Subcutaneous abdominal adipose tissue (tissue), 5 donors: Measurements from ENCODE around the gene AGAP9.
"Not testable (repeated sequence)": the region's sequence is repeated elsewhere in the genome, so short reads cannot be mapped to it uniquely, and the experiment has no call there.

Experiments
- H3K27ac ChIP-seq: one replicate; pipeline ENCODE4 v1.7.0; 2013; ENCODE audit warnings: low read depth, mild to moderate bottlenecking, inconsistent platforms, low read length, moderate library complexity
- H3K27me3 ChIP-seq, 5 donors: one replicate each; pipeline ENCODE4 v1.7.0; 2013; ENCODE audit warnings: low read length in 5 of 5, inconsistent platforms in 1 of 5; ENCODE audit not compliant: control insufficient read depth in 5 of 5, insufficient read depth in 4 of 5
- H3K36me3 ChIP-seq, 5 donors: one replicate each; pipeline ENCODE4 v1.7.0; 2013; ENCODE audit warnings: low read length in 5 of 5; ENCODE audit not compliant: control insufficient read depth in 5 of 5, insufficient read depth in 5 of 5
- H3K4me1 ChIP-seq, 5 donors: one replicate each; pipeline ENCODE4 v1.7.0; 2013; ENCODE audit warnings: low read length in 5 of 5, mild to moderate bottlenecking in 3 of 5, moderate library complexity in 1 of 5; ENCODE audit not compliant: control insufficient read depth in 5 of 5, insufficient read depth in 5 of 5
- H3K4me3 ChIP-seq, 5 donors: one replicate each; pipeline ENCODE4 v1.7.0; 2013; ENCODE audit warnings: low read length in 5 of 5, low read depth in 1 of 5
- H3K9ac ChIP-seq, 5 donors: one replicate each; pipeline ENCODE4 v1.7.0; 2013; ENCODE audit warnings: low read length in 5 of 5, mild to moderate bottlenecking in 4 of 5, moderate library complexity in 3 of 5
- H3K9me3 ChIP-seq, 5 donors: one replicate each; pipeline ENCODE4 v1.7.0; 2013; ENCODE audit warnings: low read length in 5 of 5; ENCODE audit not compliant: control insufficient read depth in 5 of 5
- donor health status: healthy.
- donor health status: healthy.
- donor health status: healthy.
- donor health status: healthy.
- donor health status: healthy.

Gene AGAP9

GRCh38 chr10:47557616-47558015, 34.2 kb upstream of the AGAP9 start:
- H3K9ac ChIP-seq, H3K27me3 ChIP-seq, H3K36me3 ChIP-seq, H3K9me3 ChIP-seq, H3K4me3 ChIP-seq, H3K4me1 ChIP-seq, H3K27ac ChIP-seq: not testable (repeated sequence)

DNA sequence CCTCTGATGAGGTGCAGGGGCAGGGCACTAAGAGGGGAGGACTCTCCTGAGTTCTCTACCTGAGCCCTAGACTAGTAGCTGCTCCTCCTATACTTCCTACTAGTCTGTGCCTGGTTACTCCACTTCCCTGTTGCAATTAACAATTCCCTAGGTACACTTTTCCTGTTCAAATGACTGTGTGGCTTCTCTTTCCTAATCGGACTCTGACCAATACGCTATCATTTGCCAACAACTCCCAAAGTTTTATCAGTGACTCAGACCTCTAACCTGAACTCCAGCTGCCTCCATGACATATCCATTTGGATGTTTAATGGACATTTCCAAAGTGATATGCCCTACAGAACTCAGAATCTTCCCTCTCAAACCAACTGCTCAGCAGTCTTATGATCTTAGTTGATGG, 31.9 kb upstream of the AGAP9 start:
- not testable (repeated sequence) for H3K36me3 ChIP-seq, H3K27me3 ChIP-seq, H3K27ac ChIP-seq, H3K9ac ChIP-seq, H3K4me1 ChIP-seq, H3K4me3 ChIP-seq, H3K9me3 ChIP-seq

- H3K4me1 ChIP-seq, H3K27ac ChIP-seq, H3K4me3 ChIP-seq, H3K9ac ChIP-seq, H3K36me3 ChIP-seq, H3K27me3 ChIP-seq, H3K9me3 ChIP-seq: not testable (repeated sequence)
Measured at GRCh38 chr10:47554552-47554951, 31.1 kb upstream of the AGAP9 start.

GRCh38 chr10:47553860-47554247, 30.4 kb upstream of the AGAP9 start:
- not testable (repeated sequence) for H3K4me1 ChIP-seq
- H3K9ac ChIP-seq: peak overlapping the region in 3 of 5 donors; percentile 32 to 73 (median 45)

GRCh38 chr10:47553214-47553859, 29.9 kb upstream of the AGAP9 start:
- H3K27me3 ChIP-seq, H3K36me3 ChIP-seq, H3K9me3 ChIP-seq, H3K4me1 ChIP-seq: not testable (repeated sequence)
- H3K4me3 ChIP-seq: peak overlapping the region; percentile 71 to 81 (median 76)
- H3K9ac ChIP-seq: peak overlapping the region in 4 of 5 donors; percentile 37 to 83 (median 78)
- H3K27ac ChIP-seq: peak overlapping the region; percentile 65

More at GRCh38 chr10:47553860-47554247, 30.4 kb upstream of the AGAP9 start:
- H3K9me3 ChIP-seq, H3K27ac ChIP-seq, H3K36me3 ChIP-seq, H3K27me3 ChIP-seq: not testable (repeated sequence)
- peak overlapping the region; percentile 32 to 81 (median 64) for H3K4me3 ChIP-seq

- not testable (repeated sequence) for H3K9me3 ChIP-seq, H3K4me1 ChIP-seq, H3K36me3 ChIP-seq, H3K27me3 ChIP-seq
- peak overlapping the region; percentile 65 for H3K27ac ChIP-seq
- peak overlapping the region in 3 of 5 donors; percentile 76 to 83 (median 79) for H3K9ac ChIP-seq
- H3K4me3 ChIP-seq: peak overlapping the region; percentile 71 to 81 (median 76)
Measured at GRCh38 chr10:47552719-47553118, 29.3 kb upstream of the AGAP9 start.

DNA sequence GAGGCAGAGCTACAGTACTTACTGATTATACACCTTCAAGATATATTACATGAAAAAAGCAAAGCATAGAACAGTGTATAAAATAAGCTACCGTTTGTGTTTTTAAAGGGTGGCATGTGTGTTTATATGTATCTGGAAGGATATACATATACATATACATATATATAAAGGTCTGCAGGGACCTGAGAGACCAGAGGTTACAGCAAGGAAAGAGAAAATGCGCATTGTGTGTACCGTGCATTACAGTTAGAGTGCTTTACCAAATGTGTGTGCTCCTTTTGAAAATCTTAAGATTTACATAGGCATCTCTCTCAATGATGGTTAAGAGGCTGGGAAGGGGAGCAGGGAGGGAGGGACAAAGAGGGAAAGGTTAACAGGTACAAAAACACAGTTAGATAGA, 23.8 kb upstream of the AGAP9 start:
- H3K27me3 ChIP-seq, H3K4me3 ChIP-seq, H3K27ac ChIP-seq, H3K36me3 ChIP-seq, H3K9ac ChIP-seq, H3K9me3 ChIP-seq, H3K4me1 ChIP-seq: not testable (repeated sequence)

- not testable (repeated sequence) for H3K27ac ChIP-seq, H3K9me3 ChIP-seq, H3K4me3 ChIP-seq, H3K36me3 ChIP-seq, H3K27me3 ChIP-seq, H3K4me1 ChIP-seq, H3K9ac ChIP-seq
Measured at GRCh38 chr10:47536430-47536829, 13.0 kb upstream of the AGAP9 start.

DNA sequence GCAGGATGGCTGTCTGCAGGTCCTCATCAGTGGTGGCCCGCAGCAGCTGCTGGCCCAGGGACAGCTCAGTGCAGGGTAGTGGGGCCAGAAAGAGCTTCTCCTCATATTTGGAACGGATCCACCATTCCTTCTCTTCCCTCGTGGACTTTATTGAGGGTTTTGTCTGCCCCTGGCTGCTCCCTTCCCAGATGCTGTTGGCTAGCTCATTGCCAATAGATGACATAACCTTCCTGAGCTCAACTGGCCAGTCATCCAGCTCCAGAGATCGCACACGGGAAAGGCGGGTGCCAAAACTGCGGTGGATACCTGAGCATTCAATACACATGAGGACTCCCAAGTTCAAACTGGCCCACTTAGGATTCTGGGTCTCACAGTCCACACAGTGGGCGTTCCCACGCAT, 21.1 kb downstream of the AGAP9 start:
- not testable (repeated sequence) for H3K27me3 ChIP-seq, H3K4me3 ChIP-seq, H3K9me3 ChIP-seq, H3K27ac ChIP-seq, H3K36me3 ChIP-seq, H3K4me1 ChIP-seq, H3K9ac ChIP-seq

GRCh38 chr10:47494226-47494625, 29.2 kb downstream of the AGAP9 start:
- H3K36me3 ChIP-seq, H3K27ac ChIP-seq, H3K9me3 ChIP-seq: not testable (repeated sequence)

GRCh38 chr10:47491600-47491999, 31.8 kb downstream of the AGAP9 start, which contains the start of gene FAM25G:
Gene FAM25G, minus strand, starts transcription at chr10:47491700. Its CDS starts 26 bp downstream, at chr10:47491674.
- H3K4me1 ChIP-seq: not testable (repeated sequence)

More at GRCh38 chr10:47494226-47494625, 29.2 kb downstream of the AGAP9 start:
- H3K4me1 ChIP-seq, H3K27me3 ChIP-seq, H3K4me3 ChIP-seq, H3K9ac ChIP-seq: not testable (repeated sequence)

More at GRCh38 chr10:47491600-47491999, 31.8 kb downstream of the AGAP9 start, which contains the start of gene FAM25G:
- not testable (repeated sequence) for H3K27me3 ChIP-seq, H3K27ac ChIP-seq, H3K9me3 ChIP-seq, H3K9ac ChIP-seq, H3K36me3 ChIP-seq, H3K4me3 ChIP-seq
